Measurements from ENCODE around the gene RS1.

GRCh38 chrX:18702362-18703195, 30.7 kb upstream of the RS1 start:
- TF ChIP-seq CTCF (IDR thresholded peaks at IDR 0.05; ENCODE audit: low read depth, low read length) (no peak), EZH2phosphoT487 (IDR thresholded peaks at IDR 0.05; ENCODE audit: low read depth) (no peak)
